Stomach smooth muscle (tissue), 2 donors: Measurements from ENCODE around the gene NXPE4.
"Not testable (repeated sequence)": the region's sequence is repeated elsewhere in the genome, so short reads cannot be mapped to it uniquely, and the experiment has no call there.

ENCODE experiments used
- H3K27ac ChIP-seq: one replicate; pipeline ENCODE4 v1.7.0; 2013; ENCODE audit warnings: mild to moderate bottlenecking, low read length, inconsistent platforms
- H3K27me3 ChIP-seq, 2 donors: one replicate each; pipeline ENCODE4 v1.7.0; 2013; ENCODE audit warnings: low read length in 2 of 2; ENCODE audit not compliant: insufficient read depth in 2 of 2, control insufficient read depth in 1 of 2
- H3K36me3 ChIP-seq, 2 donors: one replicate each; pipeline ENCODE4 v1.7.0; 2013; ENCODE audit warnings: low read length in 2 of 2; ENCODE audit not compliant: control insufficient read depth in 2 of 2, insufficient read depth in 2 of 2
- H3K4me1 ChIP-seq: one replicate; pipeline ENCODE4 v1.7.0; 2013; ENCODE audit warnings: low read length; ENCODE audit not compliant: control insufficient read depth, insufficient read depth
- H3K4me3 ChIP-seq, 2 donors: one replicate each; pipeline ENCODE4 v1.7.0; 2013; ENCODE audit warnings: low read length in 2 of 2
- H3K9ac ChIP-seq, 2 donors: one replicate each; pipeline ENCODE4 v1.7.0; 2013; ENCODE audit warnings: low read length in 2 of 2, mild to moderate bottlenecking in 1 of 2
- H3K9me3 ChIP-seq, 2 donors: one replicate each; pipeline ENCODE4 v1.7.0; 2013; ENCODE audit warnings: low read length in 2 of 2; ENCODE audit not compliant: control insufficient read depth in 2 of 2
- donor health status: healthy.
- donor health status: Pancreatic carcinoma.

The NXPE4 gene

DNA sequence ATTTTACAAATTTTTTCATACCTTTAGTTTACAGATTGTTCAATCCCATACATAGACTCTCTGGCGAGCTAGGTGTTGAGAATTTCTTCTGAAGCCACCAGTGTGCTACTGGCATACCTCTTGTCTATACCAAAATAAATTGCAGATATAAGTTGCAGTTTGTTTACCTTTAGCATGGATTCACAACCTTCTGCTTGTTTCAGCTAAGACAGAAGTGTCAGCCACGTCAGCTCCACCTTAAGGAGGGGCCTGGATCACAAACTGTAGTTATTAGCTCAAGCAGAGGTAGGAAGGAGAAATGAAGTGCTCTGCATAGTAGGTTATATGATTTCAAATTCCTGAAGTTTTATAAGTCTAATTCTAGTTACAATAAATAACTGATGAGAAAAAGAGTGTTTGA, at the start of gene NXPE4:
NXPE4 (minus strand) TSS at position 216 of the 400 bp plus-strand sequence. CDS start 1,027 bp downstream, outside the sequence.
- Histone ChIP-seq H3K36me3 (no peaks in the 10 kb centered on the region), H3K27me3 (no peaks in the 10 kb centered on the region), H3K27ac (no peak within 1 kb of the TSS), H3K9me3 (peaks cover 0 to 1% of the 10 kb centered on the region in 2 donors), H3K9ac (no peak within 1 kb of the TSS), H3K4me1 (no peaks in the 10 kb centered on the region), H3K4me3 (no peak within 1 kb of the TSS)

DNA sequence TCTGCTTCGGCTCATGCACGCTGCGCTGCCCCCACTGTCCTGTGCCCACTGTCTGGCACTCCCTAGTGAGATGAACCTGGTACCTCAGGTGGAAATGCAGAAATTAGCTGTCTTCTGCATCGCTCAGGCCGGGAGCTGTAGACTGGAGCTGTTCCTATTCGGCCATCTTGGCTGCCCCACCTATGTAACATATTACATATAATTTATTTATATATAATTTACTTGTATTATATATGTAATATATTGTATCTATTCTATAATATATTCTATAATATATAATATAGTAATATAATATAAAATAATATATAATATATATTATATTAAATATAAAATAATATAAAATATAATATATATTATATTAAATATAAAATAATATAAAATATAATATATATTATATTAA, 43.9 kb upstream of the NXPE4 start:
- not testable (repeated sequence) for H3K9me3 ChIP-seq, H3K4me1 ChIP-seq, H3K4me3 ChIP-seq, H3K27ac ChIP-seq, H3K9ac ChIP-seq, H3K36me3 ChIP-seq, H3K27me3 ChIP-seq

- not testable (repeated sequence) for H3K4me1 ChIP-seq, H3K9me3 ChIP-seq, H3K27me3 ChIP-seq, H3K36me3 ChIP-seq, H3K4me3 ChIP-seq, H3K9ac ChIP-seq, H3K27ac ChIP-seq
These were observed 35.9 kb upstream of the NXPE4 start for GRCh38 chr11:114631445-114631965.

DNA sequence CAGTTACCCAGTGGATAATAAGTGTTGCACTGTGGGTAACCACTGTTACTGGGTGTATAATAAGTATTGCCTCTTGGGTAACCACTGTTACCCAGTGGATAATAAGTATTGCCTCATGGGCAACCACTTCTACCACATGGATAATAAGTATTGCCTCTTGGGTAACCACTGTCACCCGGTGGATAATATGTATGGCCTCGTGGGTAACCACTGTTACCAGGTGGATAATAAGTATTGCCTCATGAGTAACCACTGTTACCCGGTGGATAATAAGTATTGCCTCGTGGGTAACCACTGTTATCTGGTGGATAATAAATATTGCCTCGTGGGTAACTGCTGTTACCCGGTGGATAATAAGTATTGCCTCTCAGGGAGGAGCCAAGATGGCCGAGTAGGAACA, 29.7 kb upstream of the NXPE4 start:
- no peaks in the 10 kb centered on the region for H3K4me1 ChIP-seq
- H3K4me3 ChIP-seq: no peak overlapping the region
- no peaks in the 10 kb centered on the region for H3K9me3 ChIP-seq
- no peak overlapping the region for H3K9ac ChIP-seq
- no peak overlapping the region for H3K27ac ChIP-seq
- no peaks in the 10 kb centered on the region for H3K36me3 ChIP-seq
- no peaks in the 10 kb centered on the region for H3K27me3 ChIP-seq

DNA sequence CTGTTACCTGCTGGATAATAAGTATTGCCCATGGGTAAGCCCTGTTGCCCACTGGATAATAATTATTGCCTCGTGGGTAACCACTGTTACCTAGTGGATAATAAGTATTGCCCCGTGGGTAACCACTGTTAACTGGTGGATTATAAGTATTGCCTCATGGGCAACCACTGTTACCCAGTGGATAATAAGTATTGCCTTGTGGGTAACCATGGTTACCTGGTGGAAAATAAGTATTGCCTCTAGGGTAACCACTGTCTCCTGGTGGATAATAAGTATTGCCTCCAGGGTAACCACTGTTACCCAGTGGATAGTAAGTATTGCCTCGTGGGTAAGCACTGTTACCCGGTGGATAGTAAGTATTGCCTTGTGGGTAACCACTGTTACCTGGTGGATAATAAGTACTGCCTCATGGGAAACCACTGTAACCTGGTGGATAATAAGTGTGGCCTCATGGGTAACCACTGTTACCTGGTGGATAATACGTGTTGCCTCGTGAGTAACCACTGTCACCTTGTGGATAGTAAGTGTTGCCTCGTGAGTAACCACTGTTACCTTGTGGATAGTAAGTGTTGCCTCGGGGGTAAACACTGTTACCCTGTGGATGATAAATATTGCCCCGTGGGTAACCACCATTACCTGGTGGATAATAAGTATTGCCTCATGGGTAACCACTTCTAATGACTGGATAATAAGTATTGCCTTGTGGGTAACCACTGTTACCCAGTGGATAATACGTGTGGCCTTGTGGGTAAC, 29.0 kb upstream of the NXPE4 start:
- Histone ChIP-seq H3K4me3 (no peak overlapping the region), H3K36me3 (no peaks in the 10 kb centered on the region), H3K9ac (no peak overlapping the region), H3K27ac (no peak overlapping the region), H3K27me3 (no peaks in the 10 kb centered on the region), H3K9me3 (no peaks in the 10 kb centered on the region), H3K4me1 (no peaks in the 10 kb centered on the region)

GRCh38 chr11:114623720-114624119, 28.1 kb upstream of the NXPE4 start:
- Histone ChIP-seq H3K27me3 (no peaks in the 10 kb centered on the region), H3K4me3 (no peak overlapping the region), H3K9ac (no peak overlapping the region), H3K4me1 (no peaks in the 10 kb centered on the region), H3K36me3 (no peaks in the 10 kb centered on the region), H3K9me3 (no peaks in the 10 kb centered on the region), H3K27ac (no peak overlapping the region)

DNA sequence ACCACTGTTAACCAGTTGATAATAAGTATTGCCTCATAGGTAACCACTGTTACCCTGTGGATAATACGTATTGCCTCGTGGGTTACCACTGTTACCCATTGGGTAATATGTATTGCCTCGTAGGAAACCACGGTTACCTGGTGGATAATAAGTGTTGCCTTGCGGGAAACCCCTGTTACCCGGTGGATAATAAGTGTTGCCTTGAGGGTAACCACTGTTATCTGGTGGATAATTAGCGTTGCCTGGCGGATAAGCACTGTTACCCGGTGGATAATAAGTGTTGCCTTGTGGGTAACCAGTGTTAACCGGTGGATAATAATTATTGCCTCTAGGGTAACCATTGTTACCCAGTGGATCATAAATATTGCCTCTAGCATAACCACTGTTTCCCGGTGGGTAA, 27.3 kb upstream of the NXPE4 start:
- Histone ChIP-seq H3K27ac (no peak overlapping the region), H3K4me3 (no peak overlapping the region), H3K4me1 (no peaks in the 10 kb centered on the region), H3K9ac (no peak overlapping the region), H3K36me3 (no peaks in the 10 kb centered on the region), H3K27me3 (no peaks in the 10 kb centered on the region), H3K9me3 (no peaks in the 10 kb centered on the region)

DNA sequence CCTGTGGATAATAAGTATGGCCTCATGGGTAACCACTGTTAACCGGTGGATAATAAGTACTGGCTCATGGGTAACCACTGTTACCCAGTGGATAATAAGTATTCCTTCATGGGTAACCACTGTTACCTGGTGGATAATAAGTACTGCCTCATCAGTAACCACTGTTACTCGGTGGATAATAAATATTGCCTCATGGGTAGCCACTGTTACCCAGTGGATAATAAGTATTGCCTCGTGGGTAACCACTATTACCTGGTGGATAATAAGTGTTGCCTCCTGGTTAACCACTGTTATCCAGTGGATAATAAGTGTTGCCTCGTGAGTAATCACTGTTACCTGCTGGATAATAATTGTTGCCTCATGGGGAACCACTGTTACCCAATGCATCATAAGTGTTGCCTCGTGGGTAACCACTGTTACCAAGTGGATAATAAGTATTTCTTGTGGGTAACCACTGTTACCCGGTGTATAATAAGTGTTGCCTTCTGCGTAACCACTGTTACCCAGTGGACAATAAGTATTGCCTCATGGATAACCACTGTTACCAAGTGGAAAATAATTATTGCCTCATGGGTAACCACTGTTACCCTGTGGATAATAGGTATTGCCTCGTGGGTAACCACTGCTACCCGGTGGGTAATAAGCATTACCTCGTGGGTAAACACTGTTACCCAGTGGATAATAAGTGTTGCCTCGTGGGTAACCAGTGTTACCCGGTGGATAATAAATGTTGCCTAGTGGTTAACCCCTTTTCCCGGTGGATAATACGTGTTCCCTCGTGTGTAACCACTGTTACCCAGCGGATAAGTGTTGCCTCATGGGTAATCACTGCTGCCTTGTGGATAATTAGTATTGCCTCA, 26.6 kb upstream of the NXPE4 start:
- Histone ChIP-seq H3K27me3 (no peaks in the 10 kb centered on the region), H3K4me3 (no peak overlapping the region), H3K9me3 (no peaks in the 10 kb centered on the region), H3K9ac (no peak overlapping the region), H3K27ac (no peak overlapping the region), H3K36me3 (no peaks in the 10 kb centered on the region), H3K4me1 (no peaks in the 10 kb centered on the region)

DNA sequence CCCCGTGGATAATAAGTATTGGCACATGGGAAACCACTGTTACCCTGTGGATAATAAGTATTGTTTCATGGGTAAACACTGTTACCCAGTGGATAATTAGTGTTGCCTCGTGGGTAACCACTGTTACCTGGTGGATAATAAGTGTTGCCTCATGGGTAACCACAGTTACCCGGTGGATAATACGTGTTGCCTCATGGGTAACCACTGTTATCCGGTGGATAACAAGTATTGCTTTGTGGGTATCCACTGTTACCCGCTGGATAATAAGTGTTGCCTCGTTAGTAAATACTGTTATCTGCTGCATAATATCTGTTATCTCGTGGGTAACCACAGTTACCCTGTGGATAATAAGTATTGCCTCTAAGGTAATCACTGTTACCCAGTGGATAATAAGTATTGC, 25.5 kb upstream of the NXPE4 start:
- H3K9me3 ChIP-seq: no peaks in the 10 kb centered on the region
- H3K36me3 ChIP-seq: no peaks in the 10 kb centered on the region
- no peaks in the 10 kb centered on the region for H3K4me1 ChIP-seq
- no peak overlapping the region for H3K4me3 ChIP-seq
- H3K27ac ChIP-seq: no peak overlapping the region
- H3K27me3 ChIP-seq: no peaks in the 10 kb centered on the region
- no peak overlapping the region for H3K9ac ChIP-seq

- no peak overlapping the region for H3K4me3 ChIP-seq
- H3K9ac ChIP-seq: no peak overlapping the region
- no peaks in the 10 kb centered on the region for H3K36me3 ChIP-seq
- no peak overlapping the region for H3K27ac ChIP-seq
- no peaks in the 10 kb centered on the region for H3K27me3 ChIP-seq
- no peaks in the 10 kb centered on the region for H3K9me3 ChIP-seq
- H3K4me1 ChIP-seq: no peaks in the 10 kb centered on the region
These were observed 24.1 kb upstream of the NXPE4 start for GRCh38 chr11:114619659-114620173.
